GM12875 (cell line): Measurements from ENCODE around the gene KCNC4.

Experiments
- H3K4me3 ChIP-seq: one replicate; pipeline ENCODE4 v1.5.1; 2011; ENCODE audit warnings: low read depth, low read length, control low read depth
- TF ChIP-seq, protein P1 (sequence below): IDR thresholded peaks from 2 replicates; pipeline ENCODE4 v1.5.1; 2011; ENCODE audit warnings: low read depth, mild to moderate bottlenecking, control low read depth, inconsistent platforms, low read length, moderate library complexity, borderline replicate concordance; ENCODE audit not compliant: insufficient read depth

KCNC4 gene

DNA sequence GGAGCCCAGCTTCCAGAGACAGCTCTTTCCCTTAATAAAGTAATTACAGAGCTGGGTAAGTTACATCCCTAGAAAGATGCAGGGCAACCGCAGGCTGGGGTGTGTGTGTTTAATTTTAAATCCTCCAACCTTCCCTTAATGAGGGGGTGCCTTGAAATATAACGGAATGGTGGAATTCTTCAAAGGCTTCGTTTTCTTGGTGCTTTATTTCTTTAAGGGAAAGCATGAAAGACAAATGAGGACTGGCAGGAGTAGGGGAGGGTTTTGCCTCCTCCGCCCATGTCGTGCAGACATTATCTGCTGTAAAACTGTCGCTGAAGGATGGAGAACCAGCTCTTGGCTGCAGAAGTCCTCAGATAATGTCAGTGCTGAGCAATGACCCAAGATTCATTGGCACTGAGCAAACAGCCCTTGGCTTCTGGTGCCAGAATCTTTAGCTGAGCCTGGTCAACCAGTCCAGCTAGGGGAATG, 44.3 kb upstream of the KCNC4 start:
- TF ChIP-seq, protein P1, sequence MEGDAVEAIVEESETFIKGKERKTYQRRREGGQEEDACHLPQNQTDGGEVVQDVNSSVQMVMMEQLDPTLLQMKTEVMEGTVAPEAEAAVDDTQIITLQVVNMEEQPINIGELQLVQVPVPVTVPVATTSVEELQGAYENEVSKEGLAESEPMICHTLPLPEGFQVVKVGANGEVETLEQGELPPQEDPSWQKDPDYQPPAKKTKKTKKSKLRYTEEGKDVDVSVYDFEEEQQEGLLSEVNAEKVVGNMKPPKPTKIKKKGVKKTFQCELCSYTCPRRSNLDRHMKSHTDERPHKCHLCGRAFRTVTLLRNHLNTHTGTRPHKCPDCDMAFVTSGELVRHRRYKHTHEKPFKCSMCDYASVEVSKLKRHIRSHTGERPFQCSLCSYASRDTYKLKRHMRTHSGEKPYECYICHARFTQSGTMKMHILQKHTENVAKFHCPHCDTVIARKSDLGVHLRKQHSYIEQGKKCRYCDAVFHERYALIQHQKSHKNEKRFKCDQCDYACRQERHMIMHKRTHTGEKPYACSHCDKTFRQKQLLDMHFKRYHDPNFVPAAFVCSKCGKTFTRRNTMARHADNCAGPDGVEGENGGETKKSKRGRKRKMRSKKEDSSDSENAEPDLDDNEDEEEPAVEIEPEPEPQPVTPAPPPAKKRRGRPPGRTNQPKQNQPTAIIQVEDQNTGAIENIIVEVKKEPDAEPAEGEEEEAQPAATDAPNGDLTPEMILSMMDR: no peak
- H3K4me3 ChIP-seq: no peak overlapping the region

DNA sequence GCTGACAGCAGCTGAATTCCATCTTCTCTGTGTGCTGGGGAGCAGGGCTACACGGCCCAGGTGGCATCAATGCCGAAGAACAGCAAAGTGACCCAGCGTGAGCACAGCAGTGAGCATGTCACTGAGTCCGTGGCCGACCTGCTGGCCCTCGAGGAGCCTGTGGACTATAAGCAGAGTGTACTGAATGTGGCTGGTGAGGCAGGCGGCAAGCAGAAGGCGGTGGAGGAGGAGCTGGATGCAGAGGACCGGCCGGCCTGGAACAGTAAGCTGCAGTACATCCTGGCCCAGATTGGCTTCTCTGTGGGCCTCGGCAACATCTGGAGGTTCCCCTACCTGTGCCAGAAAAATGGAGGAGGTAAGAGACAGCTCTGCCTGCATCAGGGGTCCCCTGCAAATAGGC, 43.3 kb upstream of the KCNC4 start:
- TF ChIP-seq, protein P1: no peak
- H3K4me3 ChIP-seq: no peak overlapping the region

DNA sequence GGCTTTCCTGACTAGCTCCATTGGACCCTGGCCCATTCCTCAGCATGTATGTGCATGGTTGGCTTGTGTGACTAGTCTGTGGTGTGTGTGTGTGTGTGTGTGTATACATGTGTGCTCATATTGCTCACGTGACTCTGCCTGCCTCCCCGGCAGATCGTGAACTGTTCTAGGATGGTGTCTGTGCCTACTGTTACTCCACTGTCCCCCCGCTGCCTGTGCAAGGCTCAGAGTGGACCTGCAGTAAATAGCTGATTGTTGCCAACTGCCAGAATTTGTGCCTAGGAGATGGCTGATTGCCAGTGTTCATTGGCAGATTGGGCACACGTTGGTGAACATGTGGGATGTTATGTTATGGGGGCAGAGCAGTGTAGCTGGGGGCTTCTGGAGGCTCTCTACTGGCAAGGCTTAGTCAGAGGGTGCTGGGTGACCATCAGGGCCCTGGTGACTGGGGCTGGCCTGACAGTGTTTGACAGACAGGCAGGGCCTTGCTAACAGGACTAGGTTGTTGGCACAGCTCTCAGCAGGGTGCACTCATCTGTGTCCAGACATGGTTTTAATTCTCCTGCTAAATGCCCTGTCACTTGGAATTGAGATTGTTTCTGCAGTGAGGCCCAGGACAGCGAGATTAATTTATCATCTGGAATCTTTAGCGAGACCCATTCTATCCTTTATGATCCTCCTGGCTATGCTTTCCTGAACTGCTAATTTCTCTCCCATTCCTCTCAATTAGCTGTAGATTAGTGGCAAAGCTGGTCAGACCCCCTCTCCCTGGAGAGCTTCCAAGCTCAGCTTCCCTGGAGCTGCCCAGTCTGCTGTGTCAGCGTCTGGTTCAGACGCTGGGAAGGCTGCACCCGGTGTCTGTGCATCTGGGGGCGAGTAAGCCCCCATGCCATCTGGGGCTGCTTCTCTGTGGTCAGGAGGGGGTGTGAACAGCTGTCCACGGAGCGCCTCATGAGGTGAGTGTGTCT, 39.1 kb upstream of the KCNC4 start:
- TF ChIP-seq, protein P1: no peak
- H3K4me3 ChIP-seq: no peak overlapping the region

DNA sequence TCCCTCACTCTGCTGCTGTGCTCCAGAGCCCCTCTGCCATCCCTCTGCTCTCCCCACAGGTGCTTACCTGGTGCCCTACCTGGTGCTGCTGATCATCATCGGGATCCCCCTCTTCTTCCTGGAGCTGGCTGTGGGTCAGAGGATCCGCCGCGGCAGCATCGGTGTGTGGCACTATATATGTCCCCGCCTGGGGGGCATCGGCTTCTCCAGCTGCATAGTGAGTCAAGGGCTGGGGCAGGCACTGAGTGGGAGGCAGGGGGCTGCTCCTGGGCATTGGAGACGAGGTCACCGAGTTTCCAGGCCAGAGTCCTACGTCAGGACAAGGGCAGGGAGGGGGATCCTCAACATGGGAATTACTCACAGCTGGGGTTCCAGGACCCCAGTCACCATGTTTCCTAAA, 38.1 kb upstream of the KCNC4 start:
- TF ChIP-seq, protein P1: no peak
- H3K4me3 ChIP-seq: no peak overlapping the region

DNA sequence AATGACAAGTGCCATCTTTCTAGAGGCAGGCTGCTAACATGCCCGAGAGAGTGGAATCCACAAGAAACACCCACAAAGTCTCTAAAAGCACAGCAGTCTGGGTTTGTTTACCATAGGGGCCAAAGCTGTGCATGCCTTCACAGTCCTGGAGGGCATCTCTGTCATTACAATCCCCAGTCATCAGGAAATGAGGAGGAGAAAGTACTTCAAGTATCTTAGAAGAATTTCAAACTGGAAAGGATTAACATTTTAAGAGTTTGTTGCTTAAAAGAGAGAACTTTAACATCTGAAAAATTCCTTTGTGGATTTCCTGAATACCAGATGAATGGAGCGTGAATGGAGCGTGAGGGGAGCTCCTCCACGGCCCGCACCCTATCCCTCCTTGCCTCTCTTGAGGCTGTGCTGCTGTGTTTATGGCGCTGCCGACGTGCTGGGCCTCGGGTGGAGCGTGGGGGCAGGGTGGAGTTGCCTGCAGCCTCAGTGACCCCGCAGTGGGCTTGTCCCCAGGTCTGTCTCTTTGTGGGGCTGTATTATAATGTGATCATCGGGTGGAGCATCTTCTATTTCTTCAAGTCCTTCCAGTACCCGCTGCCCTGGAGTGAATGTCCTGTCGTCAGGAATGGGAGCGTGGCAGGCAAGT, 36.5 kb upstream of the KCNC4 start:
- no peak overlapping the region for H3K4me3 ChIP-seq
- TF ChIP-seq, protein P1: no peak

DNA sequence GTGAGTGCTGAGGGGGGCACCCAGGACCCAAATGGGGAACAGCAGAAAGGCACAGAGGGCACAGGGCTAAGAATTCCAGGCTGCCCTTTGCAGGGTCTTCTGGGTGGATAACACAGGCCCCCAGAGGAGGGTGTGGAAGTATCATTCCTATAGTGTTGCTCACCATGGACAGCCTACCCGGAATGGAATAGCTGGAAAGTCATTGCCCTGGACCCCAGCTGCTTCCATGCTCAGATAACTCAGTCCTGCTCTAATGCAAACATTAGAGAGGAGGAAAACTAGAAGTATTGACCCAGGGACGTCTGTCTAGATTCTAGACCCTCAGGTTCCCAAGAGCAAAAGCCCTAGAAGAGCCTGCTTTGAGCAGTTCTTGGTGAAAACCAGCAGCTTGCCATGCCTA, 35.2 kb upstream of the KCNC4 start:
- TF ChIP-seq, protein P1: no peak
- H3K4me3 ChIP-seq: no peak overlapping the region
